K562 (cell line): ENCODE data around the gene TBL1XR1. TPM values are rescaled to one million over a fixed set of nuclear protein-coding genes. Genes with fewer than 3 reads are reported as not detected.

Experiments
- ATAC-seq: fragments of 200-7000 bp; cut with Tn5 transposase; 3 replicates; pipeline ENCODE4 v1.9.1; 2020; ENCODE audit warnings: moderate library complexity
- BruUV-seq: library from RNA; stranded (reverse); fragments of 400-500 nt; replicated peaks from 2 replicates; lab custom pipeline; 2021; lab: Mats Ljungman, UMichigan
- CTCF ChIA-PET: fragments of 300-600 bp; formaldehyde crosslinking; extraction: SDS; loops from one replicate; lab custom pipeline; 2021; ENCODE audit warnings: low intra/inter-chr PET ratio; lab: Yijun Ruan, JAX
- POLR2A ChIA-PET: fragments of 300-600, 350-650 bp; sonication (Branson Sonifier 250); formaldehyde crosslinking; extraction: SDS; loops from one replicate; lab custom pipeline; 2021; ENCODE audit warnings: antibody characterized with exemption, inconsistent platforms; lab: Yijun Ruan, JAX
- DNase-seq, 4 experiments: peaks; one replicate each; pipeline versions ENCODE4 v3.0.0 to v3.0.0-alpha.2; 2011 to 2018; ENCODE audit warnings: low spot score in 3 of 4, mixed read lengths in 3 of 4; ENCODE audit errors: extremely low read depth in 1 of 4
- FAIRE-seq: peaks from 2 replicates; lab custom pipeline; 2011; peaks lifted over from hg19 to GRCh38; lab: Jason Lieb, UNC
- H2AFZ ChIP-seq: 2 replicates; pipeline ENCODE4 v1.6.0; 2011; ENCODE audit warnings: low read depth, low read length, control low read depth, inconsistent platforms
- H3K27ac ChIP-seq: fragments of 200-600 bp; 3 replicates; pipeline ENCODE4 v1.8.0; 2011; ENCODE audit warnings: low read depth, mild to moderate bottlenecking, control low read depth, inconsistent platforms, low read length, moderate library complexity, mixed read lengths; ENCODE audit errors: extremely low read depth
- H3K27me3 ChIP-seq, 2 experiments: fragments of 300-600 bp in 1 of 2; 2 replicates in 1 of 2; 3 replicates in 1 of 2; pipeline versions ENCODE4 v1.6.0 to v1.8.0; 2011; ENCODE audit warnings: inconsistent platforms in 2 of 2, low read length in 2 of 2, mild to moderate bottlenecking in 1 of 2, mixed read lengths in 1 of 2, moderate library complexity in 1 of 2; ENCODE audit not compliant: control insufficient read depth in 2 of 2, insufficient read depth in 2 of 2
- H3K36me3 ChIP-seq: fragments of 300-600 bp; 3 replicates; pipeline ENCODE4 v1.8.0; 2011; ENCODE audit warnings: mild to moderate bottlenecking, low read length, inconsistent platforms; ENCODE audit not compliant: control insufficient read depth, insufficient read depth
- H3K4me1 ChIP-seq, 2 experiments: fragments of 200-600 bp in 1 of 2; replicated peaks in 1 of 2; 2 replicates in 1 of 2; 3 replicates in 1 of 2; pipeline versions ENCODE4 v1.5.1 to v1.8.0; 2011; ENCODE audit warnings: inconsistent platforms in 2 of 2, low read length in 2 of 2, mild to moderate bottlenecking in 1 of 2, mixed read lengths in 1 of 2, moderate library complexity in 1 of 2; ENCODE audit not compliant: control insufficient read depth in 2 of 2, insufficient read depth in 2 of 2
- H3K4me2 ChIP-seq: 2 replicates; pipeline ENCODE4 v1.6.1; 2011; ENCODE audit warnings: low read length, control low read depth, inconsistent platforms, mixed read lengths; ENCODE audit not compliant: insufficient read depth
- H3K4me3 ChIP-seq: fragments of 200-600 bp; sonication (generic), shearing (Covaris generic); 2 replicates; pipeline ENCODE4 v1.5.1; 2016; ENCODE audit warnings: control low read depth, inconsistent platforms
- H3K79me2 ChIP-seq: fragments of 200-600 bp; 3 replicates; pipeline ENCODE4 v1.8.0; 2011; ENCODE audit warnings: low read length, inconsistent platforms; ENCODE audit not compliant: control insufficient read depth, insufficient read depth
- H3K9ac ChIP-seq, 2 experiments: 2 replicates each; pipeline versions ENCODE4 v1.6.0 to v1.6.1; 2011; ENCODE audit warnings: low read depth in 2 of 2, low read length in 2 of 2, control low read depth in 1 of 2, inconsistent platforms in 1 of 2, mild to moderate bottlenecking in 1 of 2, mixed read lengths in 1 of 2; ENCODE audit not compliant: insufficient read depth in 1 of 2
- H3K9me1 ChIP-seq: one replicate; pipeline ENCODE4 v1.6.0; 2011; ENCODE audit warnings: inconsistent platforms, mild to moderate bottlenecking, low read length, moderate library complexity; ENCODE audit not compliant: control insufficient read depth, insufficient read depth
- H3K9me3 ChIP-seq: replicated peaks from 2 replicates; pipeline ENCODE4 v1.5.1; 2011; ENCODE audit warnings: low read depth, low read length, inconsistent platforms; ENCODE audit not compliant: control insufficient read depth, insufficient read depth
- H4K20me1 ChIP-seq: replicated peaks from 2 replicates; pipeline ENCODE4 v1.6.1; 2011; ENCODE audit warnings: low read length, inconsistent platforms, mixed read lengths; ENCODE audit not compliant: control insufficient read depth, insufficient read depth
- ASH1L ChIP-seq: fragments of 450-650 bp; IDR thresholded peaks from 2 replicates; pipeline ENCODE4 v1.6.1; 2018; ENCODE audit warnings: borderline replicate concordance, mild to moderate bottlenecking, low read depth; ENCODE audit not compliant: partially characterized antibody
- SMC3 ChIP-seq: conservative IDR thresholded peaks from 2 replicates; pipeline ENCODE4 v1.6.1; 2011; ENCODE audit warnings: low read depth, low read length, improper control_type of control experiment; ENCODE audit not compliant: insufficient read depth
- ZNF224 ChIP-seq: sonication (generic); formaldehyde crosslinking; IDR thresholded peaks from 2 replicates; pipeline ENCODE4 v1.8.0; 2022; ENCODE audit warnings: mild to moderate bottlenecking, missing genetic modification reagents
- WGBS: fragments of 100-300 bp; shearing (Covaris generic); methylation state at CpG from one replicate; pipeline ENCODE4 v1.1.6; 2016; ENCODE audit warnings: low coverage, mixed read lengths; ENCODE audit not compliant: insufficient coverage; ENCODE audit errors: missing lambda C conversion rate; 5-methylcytosine and 5-hydroxymethylcytosine counted together
- in situ Hi-C: fragments of 300-500 bp; cut with MboI; formaldehyde crosslinking; loops from 4 replicates; pipeline ENCODE4 v1.15.0; 2018; ENCODE audit warnings: inconsistent platforms, mixed read lengths
- intact Hi-C: fragments of 100-400 bp; cut with micrococcal nuclease; formaldehyde crosslinking; loops from 2 replicates; pipeline ENCODE4 v1.14.2; 2022
- polyA plus RNA-seq, 8 experiments: library from polyadenylated mRNA; depleted of rRNA in 4 of 8; stranded (reverse) in 5 of 8; unstranded in 3 of 8; fragments of >200 nt; fragmentation: Nextera tagmentation in 2 of 8; fragmentation: Illumina TruSeq in 1 of 8; extraction: Ambion mirVana in 2 of 8; extraction: Trizol in 1 of 8; gene quantifications; 2 replicates each; pipeline versions ENCODE4 v1.2.1 to v1.2.3, GENCODE V29; 2011 to 2014; ENCODE audit warnings: inconsistent platforms in 1 of 8, missing spikeins in 1 of 8
- total RNA-seq, 7 experiments: library from RNA; depleted of rRNA in 6 of 7; stranded (reverse); fragments of >200 nt in 6 of 7; fragmentation: Illumina TruSeq in 2 of 7; extraction: Trizol in 2 of 7; gene quantifications; 2 replicates each; pipeline versions ENCODE4 v1.2.1 to v1.2.3, GENCODE V29; 2011 to 2021; ENCODE audit warnings: low replicate concordance in 1 of 7

TBL1XR1 gene
- total and polyA plus RNA-seq, 9 of the 15 experiments (the other 6 are each of a cell fraction or from before 2014, with no cell fraction given), result 19.6 to 171 (median 83.3) TPM

GRCh38 chr3:177071496-177072156 is 125.7 kb downstream of the TBL1XR1 start:
- Histone ChIP-seq H3K9me3 (no peaks in the 10 kb centered on the region), H3K79me2 (peaks cover 96% of the 10 kb centered on the region), H3K9ac (no peak overlapping the region), H3K4me3 (no peak overlapping the region), H2AFZ (no peak overlapping the region), H4K20me1 (no peaks in the 10 kb centered on the region; the same call in 1 of the 2 replicates), H3K9me1 (no peaks in the 10 kb centered on the region), H3K4me2 (no peak overlapping the region), H3K27ac (no peak overlapping the region), H3K27me3 (no peaks in the 10 kb centered on the region), H3K36me3 (peaks cover 8% of the 10 kb centered on the region; the same call in 1 of the 3 replicates), H3K4me1 (0 out of 5 replicates have a peak, but pooled peaks cover 0 to 1% of the 10 kb centered on the region in 2 experiments)
- in situ Hi-C loops (no loop called here), intact Hi-C loops (no loop called here)
- no peak for ATAC-seq
- POLR2A ChIA-PET, result no interaction called here
- CTCF ChIA-PET, result no interaction called here
- WGBS, result 91% methylated on average over 4 of the region's 4 CpGs
- FAIRE-seq, result no peak
- no TSS peak for BruUV-seq
- DNase-seq, result no peak
- TF ChIP-seq ZNF224 (no peak), SMC3 (no peak), ASH1L (no peak)
